Gastroesophageal sphincter (tissue), 4 donors: Measurements from ENCODE around the gene SPATA31A7. TPM values are rescaled to one million over a fixed set of nuclear protein-coding genes. Genes with fewer than 3 reads are reported as not detected.
"Not testable (repeated sequence)": the region's sequence is repeated elsewhere in the genome, so short reads cannot be mapped to it uniquely, and the experiment has no call there.

Source experiments
- ATAC-seq: fragments of 150-250 bp; one replicate; pipeline ENCODE4 v1.9.1; 2016; ENCODE audit warnings: mild to moderate bottlenecking, moderate library complexity
- H3K27ac ChIP-seq, 4 donors: fragments of 200-600 bp; sonication (generic) in 3 of 4; 1 replicate in 3 of 4; 2 replicates in 1 of 4; pipeline ENCODE4 v1.5.1; 2016 to 2019
- H3K27me3 ChIP-seq: fragments of 200-600 bp; sonication (generic); one replicate; pipeline ENCODE4 v1.5.1; 2019
- H3K36me3 ChIP-seq, 2 donors: fragments of 200-600 bp; sonication (generic); one replicate each; pipeline ENCODE4 v1.5.1; 2019; ENCODE audit warnings: control low read depth in 1 of 2
- H3K4me1 ChIP-seq, 3 donors: fragments of 200-600 bp; sonication (generic); 1 replicate in 2 of 3; 2 replicates in 1 of 3; pipeline ENCODE4 v1.5.1; 2016 to 2019; ENCODE audit warnings: control low read depth in 2 of 3
- H3K4me3 ChIP-seq, 2 donors: fragments of 200-600 bp; sonication (generic); one replicate each; pipeline ENCODE4 v1.5.1; 2019; ENCODE audit warnings: mild to moderate bottlenecking in 1 of 2, moderate library complexity in 1 of 2
- H3K9me3 ChIP-seq, 3 donors: fragments of 200-600 bp; sonication (generic); one replicate each; pipeline ENCODE4 v1.5.1; 2017 to 2019; ENCODE audit warnings: control low read depth in 2 of 3
- WGBS, 2 donors: methylation state at CpG; one replicate each; pipeline ENCODE4 v1.1.5; 2018; ENCODE audit warnings: low coverage in 1 of 2; 5-methylcytosine and 5-hydroxymethylcytosine counted together
- small RNA-seq, 4 donors: library from RNA; depleted of rRNA; stranded (forward); fragments of <200 nt; gene quantifications; one replicate each; pipeline ENCODE3, GENCODE V24; 2016
- total RNA-seq, 4 donors: library from RNA; depleted of rRNA; stranded (reverse); fragments of >200 nt; gene quantifications; one replicate each; pipeline ENCODE4 v1.1.0, GENCODE V29; 2016

Gene SPATA31A7
- total RNA-seq, result not detected

DNA sequence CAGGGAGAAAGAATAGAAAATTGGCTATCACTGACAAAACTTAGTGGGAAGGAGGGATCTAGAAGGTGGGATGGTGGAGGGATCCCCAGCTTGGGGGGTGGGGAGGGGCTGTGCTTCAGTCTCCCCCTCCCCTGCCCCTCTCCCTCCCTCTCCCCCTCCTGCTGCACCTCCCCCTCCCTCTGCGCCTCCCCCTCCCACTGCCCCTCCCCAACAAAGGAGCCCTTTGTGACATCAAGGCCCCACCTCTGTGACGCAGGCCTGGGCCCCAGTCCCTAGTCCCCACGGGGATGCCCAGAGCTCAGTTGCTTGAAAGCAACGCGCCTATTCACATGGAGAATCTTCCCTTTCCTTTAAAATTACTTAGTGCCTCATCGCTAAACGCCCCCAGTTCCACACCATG is at the start of gene SPATA31A7:
SPATA31A7 (plus strand) TSS at position 301 of the 400 bp plus-strand sequence; CDS start at position 330, 29 bp downstream.
- H3K27me3 ChIP-seq, ATAC-seq, H3K36me3 ChIP-seq, H3K4me1 ChIP-seq, H3K4me3 ChIP-seq, H3K9me3 ChIP-seq, H3K27ac ChIP-seq: not testable (repeated sequence)
- WGBS, 2 donors, result no CpG with 5 or more reads among the region's 7 CpGs

DNA sequence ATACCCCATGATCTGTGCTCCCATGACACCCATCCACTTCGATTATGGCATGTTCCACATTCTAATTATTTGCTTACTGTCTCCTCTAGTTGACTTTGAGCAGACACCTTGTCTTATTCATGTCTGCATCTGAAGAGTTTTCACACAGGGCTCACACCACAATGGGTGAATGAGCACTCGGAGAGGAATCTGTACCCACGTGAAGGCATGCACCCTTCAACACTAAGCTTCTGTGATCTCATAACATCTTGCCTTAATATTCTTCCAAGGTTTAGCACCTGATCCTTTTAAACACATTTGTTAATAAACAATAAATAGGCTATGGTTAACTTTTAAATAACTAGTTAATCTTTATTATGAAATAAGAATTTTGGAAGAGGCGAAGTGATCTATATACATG is 36.6 kb downstream of the SPATA31A7 start:
- no CpG with 5 or more reads among the region's 4 CpGs for WGBS, 2 donors

More for the DNA sequence above, 36.6 kb downstream of the SPATA31A7 start:
- not testable (repeated sequence) for H3K36me3 ChIP-seq, H3K27ac ChIP-seq, ATAC-seq, H3K9me3 ChIP-seq, H3K4me3 ChIP-seq, H3K4me1 ChIP-seq, H3K27me3 ChIP-seq

Small RNAs within 50 kb of the gene (small RNA-seq; reads per million reads assigned to genes)
- gene BX005040.2, result 0 reads per million in 4 donors
